ENCODE measurements around the gene HERC3. TPM values are rescaled to one million over a fixed set of nuclear protein-coding genes. Genes with fewer than 3 reads are reported as not detected.

Gene HERC3
- total and polyA plus RNA-seq, 2 of the 13 experiments (the other 11 are each of a cell fraction or from before 2014, with no cell fraction given): 3.8 to 6.2 TPM

DNA sequence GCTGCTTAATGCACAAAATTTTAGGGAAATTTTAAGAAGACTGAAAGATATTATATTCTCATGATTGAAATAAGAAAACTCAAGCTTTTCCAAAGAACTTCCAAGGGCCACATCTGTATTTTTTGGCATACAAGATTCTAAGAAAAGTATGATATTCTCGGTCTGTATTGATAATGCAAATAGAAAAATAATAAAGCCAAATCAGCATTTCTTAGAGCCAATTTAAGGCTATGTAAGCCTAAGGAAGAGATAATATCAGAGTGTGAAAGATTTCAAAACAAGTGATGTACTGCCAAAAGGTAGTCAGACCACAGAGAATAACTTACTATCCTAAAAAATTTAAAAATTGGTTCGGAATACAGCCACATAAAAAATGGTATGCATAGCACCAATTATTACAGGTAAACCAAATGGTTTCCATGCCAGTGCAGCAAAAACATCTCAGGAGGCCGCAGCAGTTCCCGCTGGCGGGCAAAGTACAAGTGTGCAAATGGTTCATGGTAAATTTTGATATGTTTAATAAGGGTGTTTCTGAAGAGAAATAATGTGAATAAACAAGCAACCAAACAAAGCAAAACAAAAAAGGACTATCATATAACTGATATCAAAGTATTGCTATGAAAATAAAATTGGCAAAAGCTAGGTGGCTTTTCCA lies 140.6 kb downstream of the HERC3 start:
- no TSS peak for BruUV-seq (replicated peaks)
- in situ Hi-C loops (cut with HindIII; ENCODE audit: extremely low pct_ligation_motif_present, low pct_unique_long_range_greater_than_20kb) (no loop called here), intact Hi-C loops (cut with micrococcal nuclease; ENCODE audit: unreplicated experiment) (no loop called here)
- 96% methylated on average over 5 of the region's 5 CpGs for WGBS (ENCODE audit: low lambda C conversion rate)
- Histone ChIP-seq H3K36me3 (replicated peaks in 1 of 2; ENCODE audit: control insufficient read depth in 1 of 2, insufficient read depth in 2 of 2, low read length in 2 of 2) (peaks cover 20 to 48% of the 10 kb centered on the region in 2 experiments), H4K20me1 (ENCODE audit: insufficient read depth, low read length) (no peaks in the 10 kb centered on the region), H2AFZ (ENCODE audit: low read length) (no peak overlapping the region), H3K9me3 (ENCODE audit: low read length) (no peaks in the 10 kb centered on the region), H3K79me2 (ENCODE audit: insufficient read depth, low read length) (no peaks in the 10 kb centered on the region), H3K4me3 (replicated peaks in 1 of 3; ENCODE audit: insufficient read depth in 1 of 3, low read depth in 2 of 3, low read length in 3 of 3) (no peak overlapping the region), H3K27ac (ENCODE audit: extremely low read length, insufficient read depth, low read length) (no peak overlapping the region), H3K4me2 (ENCODE audit: low read depth, low read length) (no peak overlapping the region), H3K9ac (ENCODE audit: insufficient read depth, low read depth, low read length) (no peak overlapping the region), H3K27me3 (ENCODE audit: control insufficient read depth in 1 of 2, insufficient read depth in 2 of 2, low read length in 2 of 2) (no peaks in the 10 kb centered on the region), H3K4me1 (ENCODE audit: insufficient read depth, low read length) (no peaks in the 10 kb centered on the region)
- ATAC-seq (no peak), FAIRE-seq (no peak), DNase-seq (ENCODE audit: low spot score) (no peak)
- POLR2A ChIA-PET: no interaction called here
- CTCF ChIA-PET (ENCODE audit: low intra/inter-chr PET ratio, low total read pairs): no interaction called here
- peak; percentile 55 to 71 for TF ChIP-seq MAFK (conservative IDR thresholded peaks at IDR 0.05 in 1 of 2, IDR thresholded peaks at IDR 0.05 in 1 of 2; ENCODE audit: low read length in 2 of 2)
- peak; percentile 47; the same call in 1 of the 2 replicates for TF ChIP-seq MAFF (IDR thresholded peaks at IDR 0.05; ENCODE audit: low read depth, low read length)
- no peak for TF ChIP-seq ZNF44 (CRISPR knock-in tag; IDR thresholded peaks at IDR 0.05)

DNA sequence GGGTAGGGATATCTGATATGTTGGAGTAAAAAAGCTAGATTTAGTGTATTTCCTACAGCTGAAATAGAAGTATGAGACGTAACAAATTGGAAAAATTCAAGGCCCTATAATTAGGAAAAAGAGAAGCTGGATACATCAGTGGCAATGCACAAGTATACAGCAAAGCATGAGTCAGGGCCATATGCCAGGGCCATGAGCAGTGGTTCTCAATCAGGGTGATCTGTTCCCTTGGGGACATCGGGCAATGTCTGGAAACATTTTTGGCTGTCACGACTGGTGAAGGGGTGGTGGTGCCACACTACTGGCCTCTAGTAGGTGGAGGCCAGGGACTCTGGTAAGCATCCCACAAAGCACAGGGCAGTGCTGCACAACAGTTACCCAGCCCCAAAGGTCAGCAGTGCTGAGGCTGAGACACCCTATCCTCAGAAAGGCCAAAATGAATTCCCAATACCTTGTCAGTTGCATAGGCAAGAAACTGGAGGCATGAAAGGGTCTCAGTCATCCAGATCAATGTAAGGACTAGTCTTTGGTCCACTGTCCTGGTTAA lies 142.2 kb downstream of the HERC3 start:
- H3K27me3 ChIP-seq (ENCODE audit: control insufficient read depth in 1 of 2, insufficient read depth in 2 of 2, low read length in 2 of 2): no peaks in the 10 kb centered on the region
- CTCF ChIA-PET (ENCODE audit: low intra/inter-chr PET ratio, low total read pairs): no interaction called here
- DNase-seq (ENCODE audit: low spot score) (no peak), FAIRE-seq (no peak), ATAC-seq (no peak; the same call in 2 of the 3 replicates)
- no peak overlapping the region for H2AFZ ChIP-seq (ENCODE audit: low read length)
- in situ Hi-C loops (cut with HindIII; ENCODE audit: extremely low pct_ligation_motif_present, low pct_unique_long_range_greater_than_20kb): no loop called here
- 93% methylated on average over 1 of the region's 3 CpGs for WGBS (ENCODE audit: low lambda C conversion rate)
- intact Hi-C loops (cut with micrococcal nuclease; ENCODE audit: unreplicated experiment): no loop called here
- no peak overlapping the region for H3K4me3 ChIP-seq (replicated peaks in 1 of 3; ENCODE audit: insufficient read depth in 1 of 3, low read depth in 2 of 3, low read length in 3 of 3)
- H3K9me3 ChIP-seq (ENCODE audit: low read length): no peaks in the 10 kb centered on the region
- H3K27ac ChIP-seq (ENCODE audit: extremely low read length, insufficient read depth, low read length): no peak overlapping the region
- H3K4me1 ChIP-seq (ENCODE audit: insufficient read depth, low read length): no peaks in the 10 kb centered on the region
- no peak overlapping the region for H3K9ac ChIP-seq (ENCODE audit: insufficient read depth, low read depth, low read length)
- H3K36me3 ChIP-seq (replicated peaks in 1 of 2; ENCODE audit: control insufficient read depth in 1 of 2, insufficient read depth in 2 of 2, low read length in 2 of 2): peaks cover 13 to 46% of the 10 kb centered on the region in 2 experiments
- BruUV-seq (replicated peaks): no TSS peak
- H4K20me1 ChIP-seq (ENCODE audit: insufficient read depth, low read length): no peaks in the 10 kb centered on the region
- no peak overlapping the region for H3K4me2 ChIP-seq (ENCODE audit: low read depth, low read length)
- H3K79me2 ChIP-seq (ENCODE audit: insufficient read depth, low read length): no peaks in the 10 kb centered on the region
- POLR2A ChIA-PET: no interaction called here
- no peak for TF ChIP-seq SUZ12 (IDR thresholded peaks at IDR 0.05; ENCODE audit: low read depth, low read length)
- TF ChIP-seq, protein P1, sequence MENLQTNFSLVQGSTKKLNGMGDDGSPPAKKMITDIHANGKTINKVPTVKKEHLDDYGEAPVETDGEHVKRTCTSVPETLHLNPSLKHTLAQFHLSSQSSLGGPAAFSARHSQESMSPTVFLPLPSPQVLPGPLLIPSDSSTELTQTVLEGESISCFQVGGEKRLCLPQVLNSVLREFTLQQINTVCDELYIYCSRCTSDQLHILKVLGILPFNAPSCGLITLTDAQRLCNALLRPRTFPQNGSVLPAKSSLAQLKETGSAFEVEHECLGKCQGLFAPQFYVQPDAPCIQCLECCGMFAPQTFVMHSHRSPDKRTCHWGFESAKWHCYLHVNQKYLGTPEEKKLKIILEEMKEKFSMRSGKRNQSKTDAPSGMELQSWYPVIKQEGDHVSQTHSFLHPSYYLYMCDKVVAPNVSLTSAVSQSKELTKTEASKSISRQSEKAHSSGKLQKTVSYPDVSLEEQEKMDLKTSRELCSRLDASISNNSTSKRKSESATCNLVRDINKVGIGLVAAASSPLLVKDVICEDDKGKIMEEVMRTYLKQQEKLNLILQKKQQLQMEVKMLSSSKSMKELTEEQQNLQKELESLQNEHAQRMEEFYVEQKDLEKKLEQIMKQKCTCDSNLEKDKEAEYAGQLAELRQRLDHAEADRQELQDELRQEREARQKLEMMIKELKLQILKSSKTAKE (CRISPR knock-in tag; IDR thresholded peaks at IDR 0.05; ENCODE audit: borderline replicate concordance): no peak
- TF ChIP-seq ZNF281 (CRISPR knock-in tag; IDR thresholded peaks at IDR 0.05; ENCODE audit: borderline replicate concordance): no peak
- no peak for TF ChIP-seq ZSCAN21 (CRISPR knock-in tag; IDR thresholded peaks at IDR 0.05; ENCODE audit: borderline replicate concordance)
- no peak for TF ChIP-seq PREB (CRISPR knock-in tag; IDR thresholded peaks at IDR 0.05)
- TF ChIP-seq PHF8 (CRISPR knock-in tag; IDR thresholded peaks at IDR 0.05): no peak
- no peak for TF ChIP-seq RAD51 (IDR thresholded peaks at IDR 0.05; ENCODE audit: borderline replicate concordance)
- TF ChIP-seq TMF1 (CRISPR knock-in tag; IDR thresholded peaks at IDR 0.05; ENCODE audit: low read depth): no peak
- TF ChIP-seq CEBPG (CRISPR knock-in tag; IDR thresholded peaks at IDR 0.05): no peak
- TF ChIP-seq MED13 (CRISPR knock-in tag; IDR thresholded peaks at IDR 0.05): no peak
